ENCODE results near the gene SLC4A1.

The SLC4A1 gene

DNA sequence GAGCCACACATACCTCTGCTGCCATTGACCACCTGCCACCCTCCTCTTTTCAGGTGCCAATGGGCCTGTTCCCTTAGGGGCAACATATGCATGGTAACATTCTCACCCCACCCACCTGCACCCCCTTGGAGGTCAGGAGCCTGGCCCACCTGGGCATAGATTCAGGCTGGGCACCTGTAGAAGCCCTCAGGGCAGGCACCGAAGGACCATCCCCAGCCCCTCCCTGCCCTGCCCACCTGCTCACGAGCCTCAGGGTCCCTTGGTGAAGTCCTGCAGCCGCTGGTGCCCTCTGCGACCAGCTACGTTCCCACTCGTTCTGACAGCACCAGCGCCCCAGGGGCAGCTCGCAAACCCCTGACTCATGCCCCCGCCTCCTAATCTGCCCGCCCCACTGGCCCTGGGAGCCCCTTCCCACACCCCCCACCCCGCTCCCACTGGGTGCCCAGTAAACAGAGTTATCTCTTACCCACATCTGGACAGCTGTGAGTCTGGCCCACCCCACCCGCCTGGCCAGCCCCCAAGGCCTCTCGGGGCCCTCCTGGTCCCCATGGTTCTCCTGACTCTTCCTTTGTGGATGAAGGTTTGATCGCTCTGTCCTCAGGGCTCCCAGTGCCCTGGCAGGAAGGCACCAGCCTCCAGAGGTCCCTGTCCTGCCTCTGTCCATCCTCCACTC is at the start of gene SLC4A1:
SLC4A1 (minus strand) TSS at position 318 of the 673 bp plus-strand sequence. CDS start 5,269 bp downstream, outside the sequence.
- TF ChIP-seq, protein P1, sequence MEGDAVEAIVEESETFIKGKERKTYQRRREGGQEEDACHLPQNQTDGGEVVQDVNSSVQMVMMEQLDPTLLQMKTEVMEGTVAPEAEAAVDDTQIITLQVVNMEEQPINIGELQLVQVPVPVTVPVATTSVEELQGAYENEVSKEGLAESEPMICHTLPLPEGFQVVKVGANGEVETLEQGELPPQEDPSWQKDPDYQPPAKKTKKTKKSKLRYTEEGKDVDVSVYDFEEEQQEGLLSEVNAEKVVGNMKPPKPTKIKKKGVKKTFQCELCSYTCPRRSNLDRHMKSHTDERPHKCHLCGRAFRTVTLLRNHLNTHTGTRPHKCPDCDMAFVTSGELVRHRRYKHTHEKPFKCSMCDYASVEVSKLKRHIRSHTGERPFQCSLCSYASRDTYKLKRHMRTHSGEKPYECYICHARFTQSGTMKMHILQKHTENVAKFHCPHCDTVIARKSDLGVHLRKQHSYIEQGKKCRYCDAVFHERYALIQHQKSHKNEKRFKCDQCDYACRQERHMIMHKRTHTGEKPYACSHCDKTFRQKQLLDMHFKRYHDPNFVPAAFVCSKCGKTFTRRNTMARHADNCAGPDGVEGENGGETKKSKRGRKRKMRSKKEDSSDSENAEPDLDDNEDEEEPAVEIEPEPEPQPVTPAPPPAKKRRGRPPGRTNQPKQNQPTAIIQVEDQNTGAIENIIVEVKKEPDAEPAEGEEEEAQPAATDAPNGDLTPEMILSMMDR (IDR thresholded peaks at IDR 0.05; ENCODE audit: extremely low read depth, missing control alignments) = no peak
- DNase-seq (ENCODE audit: low spot score) = no peak

DNA sequence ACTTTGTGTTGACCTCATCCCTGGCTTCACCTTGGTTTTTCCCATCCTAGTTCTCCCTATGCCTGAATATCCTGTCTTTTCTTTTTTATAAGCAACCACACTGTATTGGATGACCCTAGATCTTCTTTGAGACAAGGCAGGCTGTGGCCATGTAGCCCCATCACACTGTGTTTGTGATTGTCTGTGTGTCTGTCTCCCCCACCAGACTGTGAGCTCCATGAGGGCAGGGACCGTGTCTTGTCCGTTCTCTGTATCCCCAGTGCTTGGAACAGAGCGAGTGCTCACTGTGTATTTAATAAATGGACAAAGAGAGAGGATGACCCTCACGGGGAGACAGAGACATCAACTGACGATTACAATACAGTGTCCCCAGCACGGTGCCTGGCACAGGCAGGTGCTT is 49.6 kb upstream of the SLC4A1 start:
- no peak for DNase-seq (ENCODE audit: low spot score)
- TF ChIP-seq, protein P1 (IDR thresholded peaks at IDR 0.05; ENCODE audit: extremely low read depth, missing control alignments) = no peak

DNA sequence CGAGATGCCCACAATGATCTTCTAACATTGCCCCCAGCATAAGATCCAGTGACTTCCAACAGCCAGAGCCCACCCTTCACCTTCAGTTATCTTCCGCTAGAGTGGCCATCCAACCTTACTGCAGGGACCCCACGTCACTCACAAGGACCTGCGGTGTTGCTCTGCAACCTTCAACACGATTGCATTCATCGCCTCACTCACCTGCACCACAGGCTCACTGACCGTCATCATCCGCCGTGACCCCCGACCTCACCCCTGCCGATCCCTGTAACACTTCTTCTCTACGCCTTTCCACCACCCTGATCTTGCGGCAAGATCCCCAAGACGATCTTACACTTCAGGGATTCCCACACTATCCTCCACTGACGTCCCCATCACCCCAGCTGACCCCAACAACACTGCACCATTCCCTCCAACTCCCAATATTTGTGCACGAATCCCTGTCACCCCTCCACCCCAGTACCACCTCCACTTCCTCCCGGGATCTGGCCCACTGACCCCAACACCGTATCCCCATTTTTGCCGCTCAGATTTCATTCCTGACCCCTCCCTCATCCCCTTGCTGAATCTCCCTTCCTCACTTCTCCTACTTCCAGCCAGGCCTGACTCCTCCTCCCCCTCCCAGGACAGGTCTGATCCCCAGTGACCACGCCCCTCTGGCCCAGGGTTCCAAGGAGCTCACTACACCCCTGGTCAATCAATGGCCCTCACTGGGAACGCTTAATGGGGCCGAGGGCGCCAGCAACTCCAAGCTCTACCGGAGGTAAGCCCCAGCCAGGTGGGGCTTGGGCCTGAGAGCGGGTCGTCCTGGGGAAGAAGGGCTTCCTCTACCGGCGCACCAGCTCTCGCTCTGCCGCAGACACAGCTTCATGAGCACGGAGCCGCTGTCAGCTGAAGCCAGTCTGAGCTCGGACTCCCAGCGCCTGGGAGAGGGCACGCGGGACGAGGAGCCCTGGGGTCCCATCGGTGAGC is 48.1 kb upstream of the SLC4A1 start:
- TF ChIP-seq, protein P1 (IDR thresholded peaks at IDR 0.05; ENCODE audit: extremely low read depth, missing control alignments) = no peak
- no peak for DNase-seq (ENCODE audit: low spot score)

DNA sequence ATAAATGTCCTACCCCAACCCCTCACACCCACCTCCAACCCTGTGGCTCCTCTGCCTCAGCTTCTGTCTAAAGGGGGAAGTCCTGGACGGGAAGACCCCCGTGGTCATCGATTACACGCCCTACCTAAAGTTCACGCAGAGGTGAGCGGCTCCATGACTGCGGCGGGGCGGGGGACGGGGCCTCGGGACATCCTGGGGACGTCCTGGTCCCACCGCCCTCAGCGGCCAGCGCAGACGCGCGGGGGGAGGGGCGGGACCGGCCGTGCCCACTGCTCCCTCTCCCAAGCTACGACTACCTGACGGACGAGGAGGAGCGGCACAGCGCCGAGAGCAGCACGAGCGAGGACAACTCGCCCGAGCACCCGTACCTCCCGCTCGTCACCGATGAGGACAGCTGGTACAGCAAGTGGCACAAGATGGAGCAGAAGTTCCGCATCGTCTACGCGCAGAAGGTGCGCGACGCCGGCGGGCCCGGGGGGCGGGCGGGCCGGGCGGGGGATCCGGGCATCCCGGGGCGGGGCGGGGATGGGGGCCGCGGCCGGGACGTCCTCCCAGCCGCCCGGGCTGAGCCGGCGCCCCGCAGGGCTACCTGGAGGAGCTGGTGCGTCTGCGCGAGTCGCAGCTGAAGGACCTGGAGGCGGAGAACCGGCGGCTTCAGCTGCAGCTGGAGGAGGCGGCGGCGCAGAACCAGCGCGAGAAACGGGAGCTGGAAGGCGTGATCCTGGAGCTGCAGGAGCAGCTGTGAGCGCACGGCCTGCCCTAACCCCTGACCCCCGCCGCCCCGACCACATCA is 47.1 kb upstream of the SLC4A1 start:
- TF ChIP-seq, protein P1 (IDR thresholded peaks at IDR 0.05; ENCODE audit: extremely low read depth, missing control alignments) = no peak
- DNase-seq (ENCODE audit: low spot score) = peak; percentile 82

DNA sequence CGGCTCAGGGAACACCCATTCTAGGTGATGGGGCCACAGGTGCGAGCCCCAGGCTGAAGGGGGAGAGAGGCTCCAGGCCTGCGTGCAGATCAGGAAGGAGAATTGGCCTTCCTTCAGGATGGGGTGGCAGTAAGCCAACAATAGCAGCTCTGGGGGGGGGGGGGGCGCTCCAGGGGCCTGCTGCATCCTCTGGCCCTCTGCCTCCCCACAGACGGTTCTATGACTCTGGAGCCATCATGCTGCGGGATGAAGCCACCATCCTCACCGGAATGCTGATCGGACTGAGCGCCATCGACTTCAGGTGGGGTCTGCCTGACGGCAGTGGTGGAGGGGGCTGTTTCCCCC is 46.6 kb upstream of the SLC4A1 start:
- TF ChIP-seq, protein P1 (IDR thresholded peaks at IDR 0.05; ENCODE audit: extremely low read depth, missing control alignments) = no peak
- DNase-seq (ENCODE audit: low spot score) = no peak

DNA sequence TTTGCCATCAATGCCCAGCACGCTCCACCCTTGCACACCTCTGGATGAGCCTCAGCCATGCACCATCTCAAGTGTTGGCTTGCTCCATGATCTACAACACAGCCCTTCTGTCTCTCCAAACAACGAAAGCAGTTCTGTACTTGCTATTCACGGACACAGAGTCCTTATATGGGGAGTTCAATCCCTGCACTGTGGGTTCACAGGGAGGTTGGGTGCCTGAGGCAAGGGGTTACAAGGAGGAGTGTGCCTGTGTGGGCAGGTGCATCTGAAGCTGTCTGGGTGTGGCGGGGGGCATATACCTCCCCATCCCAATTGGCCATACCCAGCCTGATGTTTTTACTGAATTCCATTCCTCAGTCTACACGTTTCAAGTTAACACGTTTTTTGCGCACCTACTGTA is 46.1 kb upstream of the SLC4A1 start:
- TF ChIP-seq, protein P1 (IDR thresholded peaks at IDR 0.05; ENCODE audit: extremely low read depth, missing control alignments) = no peak
- DNase-seq (ENCODE audit: low spot score) = no peak

Measured in GM20000 (cell line).